Stimulated activated CD8-positive, alpha-beta memory T cell treated with anti-CD3 and anti-CD28 coated beads, Interleukin-4, amount 100 ng/mL, for 48 hours (primary cell): ENCODE results near the gene FGF1.

Source experiments
- DNase-seq: peaks from one replicate; pipeline ENCODE4 v3.0.0-alpha.2; 2020

The FGF1 gene

DNA sequence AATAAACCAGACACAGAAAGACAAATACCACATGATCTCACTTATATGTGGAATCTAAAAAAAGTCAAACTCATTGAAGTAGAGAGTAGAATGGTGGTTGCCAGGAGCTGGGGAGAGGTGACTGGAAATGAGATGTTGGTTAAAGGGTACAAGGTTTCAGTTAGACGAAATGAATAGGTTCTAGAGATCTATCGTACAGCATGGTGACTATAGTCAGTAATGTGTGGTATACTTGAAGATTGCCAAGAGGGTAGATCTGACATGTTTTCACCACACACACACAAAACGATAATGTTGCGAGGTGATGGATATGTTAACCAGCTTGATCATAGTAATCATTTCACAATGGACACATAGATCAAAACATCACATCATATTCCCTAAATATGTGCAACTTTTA lies 46.4 kb downstream of the FGF1 start:
- no peak for DNase-seq

DNA sequence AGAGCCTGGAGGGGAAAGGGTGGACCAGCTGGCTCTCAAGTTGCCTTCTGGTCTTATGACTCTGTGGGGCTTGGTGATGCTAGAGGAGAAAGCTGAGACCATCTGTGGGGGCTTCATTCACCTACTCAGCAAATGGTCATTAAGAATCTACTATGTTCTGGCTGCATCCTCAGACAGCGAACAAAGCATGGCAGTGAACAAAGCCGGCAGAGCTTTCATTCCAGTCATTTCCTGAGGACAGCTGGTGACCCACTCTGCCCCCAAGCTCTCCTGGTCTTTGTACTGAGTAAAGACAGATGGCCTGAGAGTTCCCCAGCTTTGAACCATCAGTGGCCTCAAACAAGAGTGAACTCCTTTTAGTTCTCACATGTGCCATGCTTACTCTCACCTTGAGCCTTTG lies 48.0 kb downstream of the FGF1 start:
- DNase-seq: no peak

DNA sequence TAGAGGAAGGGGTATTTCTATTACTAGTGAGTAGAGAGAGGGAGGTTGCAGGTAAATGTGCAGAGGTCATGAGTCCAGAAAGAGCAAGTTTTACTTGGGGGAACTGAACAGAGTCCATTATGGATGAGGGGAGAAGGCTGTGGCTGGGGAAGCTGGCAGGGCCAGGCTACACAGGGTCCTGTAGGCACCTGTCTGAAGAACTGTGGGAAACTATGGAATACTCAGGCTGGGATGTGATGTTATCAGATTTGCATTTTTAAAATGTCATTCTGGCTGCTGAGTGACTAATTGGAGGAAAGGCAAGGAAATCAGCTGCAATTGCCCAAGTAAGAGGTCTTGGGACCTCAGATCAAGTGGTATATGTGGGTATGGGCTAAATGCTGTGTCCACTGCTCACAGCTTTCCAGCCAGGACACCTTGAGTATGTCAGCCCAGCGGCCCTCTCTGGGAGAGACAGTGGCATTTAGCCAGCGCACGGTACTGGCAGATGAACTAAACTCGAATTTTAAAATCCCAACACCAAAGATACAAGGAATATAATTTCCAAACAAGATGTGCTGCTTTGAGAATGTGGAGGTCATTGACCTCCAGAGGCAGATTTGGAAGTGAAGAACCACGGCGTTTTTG lies 49.1 kb downstream of the FGF1 start:
- no peak for DNase-seq

DNA sequence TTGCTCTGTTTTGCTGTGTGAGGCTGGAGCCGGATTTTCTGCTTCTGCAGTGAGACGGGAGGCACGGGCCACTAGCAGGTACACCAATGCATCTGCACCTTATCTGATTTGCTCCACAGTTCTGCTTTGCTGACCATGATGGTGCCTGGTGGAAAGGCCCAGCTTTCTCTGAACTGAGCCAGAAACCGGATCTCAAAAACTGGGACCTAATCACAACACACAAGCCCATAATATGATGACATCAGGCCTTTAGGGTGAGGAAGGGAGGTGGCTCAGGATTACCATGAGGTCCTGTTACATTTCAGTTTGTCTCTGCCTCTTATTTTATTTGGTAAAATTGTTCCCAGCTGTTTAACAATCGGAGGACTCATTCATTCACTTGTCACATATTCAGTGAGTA lies 49.8 kb downstream of the FGF1 start:
- no peak for DNase-seq

DNA sequence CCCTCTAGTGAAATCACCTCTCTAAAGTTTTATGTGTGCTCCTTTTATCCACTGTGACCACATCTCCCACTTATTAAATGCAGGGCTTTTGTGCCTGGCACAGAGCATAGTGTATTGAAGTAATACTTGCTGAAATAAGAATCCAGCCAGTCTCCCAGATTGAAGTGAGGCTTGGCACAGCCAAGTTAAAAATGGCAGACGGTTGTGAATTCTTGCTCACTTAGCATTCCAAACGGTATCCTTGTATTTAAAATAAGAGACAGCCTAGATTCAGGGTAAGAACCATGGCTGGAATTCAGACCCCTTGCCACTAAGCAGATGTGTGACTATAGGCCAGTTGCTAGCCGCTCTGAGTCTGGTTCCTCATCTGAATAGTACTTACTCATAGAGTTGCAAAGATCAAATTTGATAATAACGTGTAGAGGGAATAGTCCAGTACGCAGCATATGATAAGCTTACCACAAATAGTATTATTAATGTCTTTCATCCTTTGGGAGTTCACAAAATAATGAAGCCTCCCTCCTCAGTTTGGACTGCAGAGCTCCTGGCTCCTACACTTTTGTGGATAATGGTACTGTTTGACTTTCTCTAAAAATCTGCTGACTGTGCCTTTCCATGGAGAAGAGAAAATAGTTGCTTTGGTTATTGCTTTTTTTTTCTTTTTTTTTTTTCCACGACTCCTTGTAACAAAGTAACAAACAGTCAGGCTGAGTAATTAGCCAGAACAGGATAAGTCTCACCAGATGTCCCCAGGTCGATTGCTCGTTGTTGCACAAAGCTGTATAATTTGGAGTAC lies 51.5 kb downstream of the FGF1 start:
- no peak for DNase-seq

DNA sequence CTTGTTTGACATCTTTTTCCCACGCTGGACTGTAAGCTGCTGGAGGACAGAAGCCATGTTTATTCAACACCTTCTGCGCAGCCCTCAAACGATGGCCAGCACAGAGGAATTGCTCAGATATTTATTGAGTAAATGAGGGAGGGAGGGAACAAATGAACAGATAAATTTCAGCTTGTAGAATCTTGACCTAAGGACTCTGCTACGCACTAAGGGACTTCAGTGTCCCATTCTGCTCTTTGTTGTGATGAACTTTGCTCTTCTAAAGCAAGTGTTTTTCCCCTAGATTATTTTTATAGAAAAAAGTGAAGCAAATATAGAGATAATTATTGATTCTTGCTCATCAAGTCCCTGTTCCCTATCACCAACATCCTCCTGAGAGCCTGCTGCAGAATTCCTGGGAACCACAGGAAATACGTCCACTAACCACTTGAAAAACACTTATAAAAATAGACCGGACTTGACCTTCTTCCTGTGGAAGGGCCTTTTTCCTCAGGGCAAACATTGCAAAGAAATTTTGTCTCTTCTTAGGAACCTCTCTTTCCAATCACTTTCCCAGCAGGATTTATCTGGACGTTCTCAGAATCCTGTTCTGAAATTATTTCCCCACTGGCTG lies 54.9 kb downstream of the FGF1 start:
- DNase-seq: no peak

DNA sequence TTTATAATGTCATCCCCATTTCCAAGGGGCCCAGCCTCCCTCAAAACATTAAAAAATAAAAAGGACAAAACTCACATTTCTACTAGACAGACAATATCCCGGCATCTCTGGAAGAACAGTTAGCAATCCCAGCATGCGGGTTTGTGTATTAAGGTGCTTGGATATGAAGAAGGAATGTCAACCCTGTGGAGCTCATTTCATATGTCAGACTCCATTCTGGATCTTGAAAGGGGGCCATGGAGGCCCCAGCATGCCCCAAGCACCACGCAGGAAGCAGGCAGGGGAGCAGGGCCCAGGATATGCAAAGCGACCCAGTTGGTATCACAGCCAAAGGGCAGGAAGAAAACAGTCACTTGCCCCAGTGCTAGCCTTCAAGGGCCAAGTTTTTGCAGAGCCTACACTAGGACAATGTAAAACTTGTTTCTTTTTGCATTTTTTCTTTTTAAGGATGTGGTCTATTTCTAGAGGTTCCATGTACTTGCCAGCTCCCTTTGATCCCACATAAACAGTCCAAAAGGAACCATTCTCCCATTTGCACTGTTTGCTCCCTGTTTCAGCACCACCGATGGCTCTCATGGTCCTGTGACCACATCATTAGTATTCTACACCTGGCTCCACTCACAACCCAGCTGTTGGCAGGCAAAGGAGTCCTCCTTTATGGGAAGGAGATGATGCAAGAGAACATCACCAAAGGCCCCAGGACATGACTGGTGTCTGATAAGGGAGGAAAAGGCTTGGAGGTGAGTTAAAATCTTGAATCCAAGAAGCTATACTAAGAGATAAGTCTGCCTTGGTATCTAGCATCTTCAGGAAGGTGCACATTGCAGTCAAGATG lies 58.3 kb downstream of the FGF1 start:
- DNase-seq: no peak

DNA sequence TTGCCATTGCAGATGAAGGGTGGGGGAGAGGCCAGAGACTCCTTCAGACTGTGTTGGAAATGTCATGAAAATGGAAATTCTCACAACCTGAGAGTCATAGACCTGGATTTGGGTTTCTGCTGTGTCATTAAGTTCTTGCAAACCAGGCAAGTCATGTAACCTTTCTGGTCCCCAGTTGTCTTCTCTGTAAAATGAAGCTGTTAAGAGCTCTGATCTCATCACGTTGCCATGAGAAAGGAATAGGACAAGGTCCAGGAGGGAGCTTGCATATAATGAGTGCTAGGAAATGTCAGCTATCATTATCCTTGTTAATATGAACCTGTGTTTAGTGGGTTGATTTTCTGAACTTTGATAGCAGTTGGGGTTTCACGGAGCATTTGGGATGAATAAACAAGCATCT lies 59.1 kb downstream of the FGF1 start:
- DNase-seq: no peak

DNA sequence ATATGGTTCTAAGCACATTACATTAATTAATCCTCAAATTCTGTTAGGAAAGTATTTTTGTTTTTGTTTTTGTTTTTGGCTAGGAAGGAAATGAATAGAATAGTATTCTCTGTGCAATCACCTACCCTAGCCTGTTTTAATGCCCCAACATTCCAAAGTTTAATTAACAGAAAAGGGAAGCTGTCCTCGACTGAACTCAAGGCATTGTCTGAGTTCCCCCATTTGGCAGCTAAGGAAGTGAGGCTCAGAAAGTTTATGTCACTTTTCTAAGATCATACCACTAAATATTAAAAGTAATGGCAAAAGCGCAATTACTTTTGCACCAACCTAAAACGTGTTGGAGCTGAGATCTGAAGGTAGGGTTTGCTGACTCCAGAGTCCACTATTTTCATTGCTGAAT lies 59.8 kb downstream of the FGF1 start:
- no peak for DNase-seq

DNA sequence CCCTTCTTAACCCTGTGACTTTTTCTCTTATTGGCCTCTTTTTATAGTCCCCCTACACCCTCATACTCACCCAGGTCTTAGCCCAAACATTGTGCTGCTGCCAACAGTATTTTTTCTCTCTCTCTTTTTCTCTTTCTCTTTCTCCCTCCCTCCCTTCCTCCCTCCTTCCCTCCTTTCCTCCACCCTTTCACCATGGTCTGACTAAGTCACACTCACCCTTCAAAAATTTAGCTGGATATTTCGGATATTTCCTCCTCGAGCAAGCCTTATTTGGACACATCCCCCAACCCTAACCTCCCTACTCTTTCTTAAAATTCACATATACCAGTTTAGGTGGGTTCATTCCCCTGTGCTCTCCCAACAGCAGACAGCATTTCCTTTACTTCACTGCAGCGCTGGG lies 64.7 kb downstream of the FGF1 start:
- DNase-seq: no peak

DNA sequence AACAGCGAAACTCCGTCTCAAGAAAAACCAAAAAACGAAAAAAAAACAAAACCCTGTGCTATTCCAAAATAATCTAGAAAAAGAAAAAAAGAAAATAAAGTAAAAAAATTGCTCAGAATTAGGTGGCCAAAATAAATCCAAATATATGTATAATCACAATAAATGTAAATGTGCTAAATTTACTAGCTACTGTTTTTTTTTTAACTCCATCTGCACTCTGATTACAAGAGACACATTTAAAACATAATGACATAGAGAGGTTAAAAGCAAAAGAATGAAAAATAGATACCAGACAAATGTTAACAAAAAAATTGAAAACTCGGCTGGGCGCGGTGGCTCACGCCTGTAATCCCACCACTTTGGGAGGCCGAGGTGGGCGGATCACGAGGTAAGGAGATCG lies 66.1 kb downstream of the FGF1 start:
- no peak for DNase-seq

DNA sequence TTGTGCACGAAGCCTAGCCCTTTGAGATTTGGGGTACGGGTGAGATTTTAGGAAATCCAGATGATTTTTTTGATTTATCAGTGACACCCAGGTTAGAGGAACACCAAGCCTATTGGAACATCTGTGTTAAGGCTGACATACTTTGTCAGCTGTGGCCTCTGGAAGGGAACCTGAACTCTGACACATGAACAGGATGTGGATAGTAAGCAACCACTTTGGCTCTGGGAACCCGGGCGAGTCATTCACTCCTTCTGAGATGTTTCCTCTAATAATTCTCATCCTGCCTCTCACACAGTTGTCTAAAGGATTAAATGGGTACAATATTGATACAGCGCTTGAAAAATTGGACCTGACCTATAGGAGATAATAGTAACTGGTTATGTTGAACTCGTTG lies 67.8 kb downstream of the FGF1 start:
- DNase-seq: peak; percentile 53

DNA sequence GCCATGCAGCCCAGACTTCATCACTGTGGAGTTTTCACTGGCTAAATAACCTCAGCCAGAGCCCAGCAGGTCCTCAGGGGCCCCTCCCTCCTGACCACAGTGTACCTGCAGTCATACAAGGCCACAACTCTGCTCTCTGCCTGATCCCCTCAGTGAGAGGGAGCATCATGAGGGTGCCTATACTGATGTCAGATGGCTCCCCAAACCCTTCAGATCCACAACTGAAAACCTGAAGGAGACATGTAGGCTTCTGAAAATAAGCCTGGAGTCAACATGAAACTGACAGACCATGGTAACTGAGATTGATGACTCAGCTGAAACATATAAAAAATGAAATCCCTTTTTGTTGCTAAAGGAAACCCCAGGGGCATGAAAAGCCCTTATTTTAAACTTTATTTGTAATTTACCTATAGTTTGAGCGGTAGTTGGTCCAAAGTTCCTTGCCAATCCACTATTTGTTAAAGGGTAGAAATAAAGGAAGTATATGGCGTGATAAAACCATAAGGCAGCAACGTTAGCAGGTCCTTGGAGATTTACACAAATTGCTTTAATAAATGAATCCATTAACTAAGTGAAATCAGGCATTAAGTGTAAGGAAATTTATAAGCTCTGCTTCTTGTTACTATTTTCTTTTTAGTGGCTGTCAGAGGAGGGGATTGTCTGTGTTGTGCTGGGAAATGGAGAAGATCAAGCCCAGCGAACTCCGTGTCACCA lies 68.3 kb downstream of the FGF1 start:
- peak; percentile 48 for DNase-seq

DNA sequence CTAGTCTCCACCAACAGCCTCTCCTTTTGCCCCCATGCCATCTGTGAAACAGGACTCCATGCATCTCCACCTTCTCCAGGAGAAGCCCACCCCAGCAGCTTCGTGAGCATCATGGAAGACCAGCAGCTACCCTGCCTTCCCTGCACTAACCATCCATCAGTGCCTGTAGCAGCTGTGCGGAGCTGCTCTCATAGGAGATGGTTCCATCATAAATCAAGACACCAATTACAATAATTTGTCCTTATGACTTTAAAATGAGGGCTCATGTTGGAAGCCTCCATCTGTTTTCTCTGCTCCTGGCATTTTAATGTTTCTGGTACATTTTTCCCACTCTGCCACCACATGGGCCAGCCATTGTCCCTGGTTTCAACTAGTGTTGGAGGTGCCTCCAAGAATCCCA lies 69.9 kb downstream of the FGF1 start:
- DNase-seq: no peak

DNA sequence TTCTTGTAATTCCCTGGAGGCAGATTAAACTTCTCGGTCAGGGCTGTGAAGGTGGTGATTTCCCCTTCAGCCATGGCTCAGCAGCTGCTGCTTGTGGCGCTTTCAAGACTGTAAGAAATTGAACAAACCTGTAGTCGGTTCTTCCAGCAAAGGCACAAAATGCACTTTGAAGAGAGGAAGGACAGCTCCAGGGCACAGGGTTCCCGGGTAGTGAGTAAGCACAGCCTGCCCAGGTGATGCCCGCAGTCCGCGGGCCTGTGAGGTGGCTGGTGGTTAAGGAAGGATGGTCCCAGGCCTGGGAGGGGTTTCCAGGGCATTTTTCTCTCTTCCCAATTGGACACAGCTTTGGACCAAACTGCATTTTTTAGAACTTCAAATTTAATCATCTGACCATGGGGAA lies 71.8 kb downstream of the FGF1 start:
- no peak for DNase-seq

DNA sequence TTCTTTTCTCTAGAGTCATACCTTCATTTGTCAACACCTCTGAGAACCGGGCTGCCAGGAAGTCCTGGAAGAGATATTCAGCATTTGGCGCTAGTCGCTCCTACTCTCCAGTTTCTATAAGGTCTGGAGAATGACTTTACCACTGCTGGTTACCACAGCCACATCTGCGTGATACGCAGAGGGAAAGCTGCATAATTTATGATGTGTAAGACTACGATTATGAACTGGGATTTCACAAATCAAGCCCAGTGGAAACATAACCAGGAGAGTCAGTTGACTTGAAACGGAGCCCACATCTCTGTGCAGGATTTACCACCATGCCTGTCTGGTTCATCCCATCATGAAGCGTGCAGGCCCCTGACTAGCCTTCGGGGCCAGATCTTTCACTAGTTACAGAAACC lies 72.6 kb downstream of the FGF1 start:
- no peak for DNase-seq

DNA sequence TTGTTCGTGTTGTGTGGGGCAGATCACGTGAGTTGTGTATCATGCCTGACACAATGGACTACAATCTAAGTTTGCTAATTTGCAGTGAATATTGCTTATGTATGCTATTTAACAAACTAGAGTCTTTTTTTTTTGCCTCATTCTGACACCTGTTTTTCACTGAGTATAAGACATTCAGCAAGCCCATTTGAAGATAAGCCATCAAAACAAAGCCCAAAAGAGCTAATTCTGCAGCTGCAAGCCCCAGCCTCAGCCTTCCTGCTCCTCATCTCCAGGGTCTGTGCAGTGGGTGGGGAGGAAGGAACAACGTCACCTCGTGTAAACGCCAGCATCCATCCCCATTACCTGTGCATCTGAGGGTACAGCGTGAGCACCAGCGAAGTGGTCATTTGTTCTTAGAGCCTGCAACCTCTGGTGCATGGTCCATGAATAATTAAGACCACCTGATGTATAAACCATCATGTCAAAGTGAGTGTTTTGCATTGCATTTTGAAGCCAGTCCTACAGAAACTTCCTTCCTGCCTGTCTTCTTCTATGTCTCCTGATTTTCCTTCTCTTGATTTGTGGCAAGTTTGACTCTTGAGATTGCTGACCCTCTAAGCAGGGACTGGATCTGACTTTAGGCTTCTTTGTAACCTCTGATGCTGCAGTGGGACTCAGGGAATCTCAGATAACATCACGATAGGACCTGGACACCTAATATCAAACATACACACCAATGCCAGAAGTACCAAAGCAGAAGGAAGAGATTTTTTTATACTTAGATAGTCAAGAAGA lies 73.2 kb downstream of the FGF1 start:
- DNase-seq: no peak

DNA sequence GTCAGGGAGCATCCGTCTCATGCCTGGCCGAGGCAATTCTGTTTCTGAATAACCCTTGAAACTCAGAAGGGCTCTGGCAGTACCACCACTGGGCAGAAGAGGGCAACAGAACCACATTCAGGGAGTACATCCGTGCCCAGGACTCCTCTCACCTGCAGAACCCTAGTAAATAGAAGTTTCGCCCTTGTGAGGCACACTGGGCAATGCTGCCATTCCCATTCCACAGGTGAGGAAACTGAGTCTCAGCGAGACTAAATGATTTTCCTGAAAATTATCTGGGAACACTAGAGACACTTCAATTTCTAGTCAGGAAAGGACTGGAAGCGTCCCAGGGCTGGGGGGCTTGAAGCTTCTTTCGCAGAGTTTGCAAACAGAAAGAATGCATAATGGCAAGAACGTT lies 74.7 kb downstream of the FGF1 start:
- DNase-seq: peak; percentile 85

DNA sequence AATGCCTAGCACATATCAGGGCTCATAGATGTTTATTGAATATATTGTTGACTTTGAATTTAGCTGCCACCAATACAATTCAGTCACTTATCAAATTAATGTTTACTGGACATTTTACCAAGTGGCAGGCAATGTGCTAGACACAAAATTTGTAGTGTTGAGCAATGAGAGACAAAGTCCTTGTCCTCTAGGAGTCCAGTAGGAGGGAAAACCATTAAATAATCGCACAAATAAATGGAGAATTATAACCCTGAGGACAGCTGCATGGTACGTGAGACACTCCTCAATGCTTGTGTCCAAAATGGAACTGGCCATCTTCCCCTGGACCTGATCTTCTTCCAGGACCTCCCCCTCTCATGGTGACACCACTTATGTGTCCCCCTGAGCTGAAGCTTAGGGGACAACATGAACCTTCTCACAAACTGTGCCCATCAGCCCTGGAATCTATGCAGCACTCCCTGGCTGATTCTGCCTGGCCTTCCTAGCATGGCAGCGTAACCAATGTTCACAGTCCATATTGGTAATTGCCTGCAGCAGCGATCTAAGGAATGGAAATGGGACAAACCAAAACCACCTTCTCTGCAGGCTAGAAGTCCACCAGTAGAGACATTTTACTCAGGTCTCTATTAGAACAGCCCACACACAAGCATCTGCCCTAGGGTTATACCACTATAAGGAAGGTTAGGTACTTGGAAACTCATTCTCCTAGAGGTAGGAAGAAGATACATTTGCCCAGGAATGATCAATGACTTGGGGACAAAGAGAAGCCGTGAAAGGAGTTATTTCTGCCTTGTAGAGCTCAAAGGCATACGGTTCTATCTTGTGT lies 75.5 kb downstream of the FGF1 start:
- no peak for DNase-seq

DNA sequence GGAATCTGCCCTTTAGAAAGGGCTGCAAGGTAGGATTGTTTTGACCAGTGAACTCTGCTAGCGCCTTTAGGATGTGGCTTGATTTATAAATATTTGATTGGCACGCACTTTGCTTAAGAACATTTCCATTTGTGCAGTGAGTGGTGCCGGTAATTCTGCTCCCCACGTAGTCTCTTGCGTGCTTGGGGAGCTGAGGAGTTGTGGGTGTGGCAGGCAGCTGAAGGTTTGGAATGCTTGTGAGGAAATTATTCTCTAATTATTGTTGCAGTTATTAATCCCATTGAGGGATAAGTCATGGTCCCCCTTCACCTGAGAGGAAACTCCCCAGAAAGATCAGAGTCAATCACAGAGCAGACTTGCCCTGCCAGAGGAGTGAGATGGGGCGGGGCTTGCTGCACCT lies 76.7 kb downstream of the FGF1 start:
- DNase-seq: no peak

DNA sequence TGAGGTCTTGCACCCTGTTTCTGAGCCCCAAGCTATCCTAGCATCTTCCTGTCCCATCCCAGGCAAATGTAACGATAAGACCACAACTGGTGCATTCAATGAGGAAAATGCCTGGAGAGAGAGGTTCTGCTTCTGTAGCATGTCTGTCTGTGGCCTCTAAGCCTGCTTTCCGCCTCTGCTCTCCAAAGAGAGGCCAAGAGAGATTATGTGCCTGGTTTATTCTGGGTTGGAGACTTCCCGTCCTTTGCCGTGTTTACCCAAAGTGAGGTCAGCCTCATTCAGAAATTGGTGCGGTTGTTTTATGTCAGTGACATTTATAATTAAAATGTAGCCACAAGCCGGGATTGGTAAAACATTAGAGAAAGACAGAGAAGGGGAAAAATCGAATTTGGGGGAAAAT lies 77.8 kb downstream of the FGF1 start:
- DNase-seq: no peak
